SK-N-SH treated with all-trans-retinoic acid at 6 μM for 48 hours (cell line): ENCODE results near the gene SNAPIN.

Experiments used
- PATZ1 ChIP-seq: fragments of 250-450 bp; sonication (Bioruptor Pico); IDR thresholded peaks from 2 replicates; pipeline ENCODE4 v1.8.0; 2020; ENCODE audit warnings: mild to moderate bottlenecking, moderate library complexity, borderline replicate concordance
- PPARA ChIP-seq: fragments of 250-450 bp; sonication (Bioruptor Pico); IDR thresholded peaks from 2 replicates; pipeline ENCODE4 v1.5.0; 2020; ENCODE audit warnings: mild to moderate bottlenecking, borderline replicate concordance

GRCh38 chr1:153630384-153630783 lies 28.1 kb upstream of the SNAPIN start:
- no peak for TF ChIP-seq PPARA (CRISPR knock-in tag)
- TF ChIP-seq PATZ1 (CRISPR knock-in tag) = no peak
